Mesothelial cell of epicardium (in vitro differentiated cells): ENCODE measurements around the gene SHROOM1. TPM values are rescaled to one million over a fixed set of nuclear protein-coding genes. Genes with fewer than 3 reads are reported as not detected.
A peak's percentile ranks its signal among the peaks of the same experiment; 100 is the strongest.

Experiments used
- DNase-seq, 2 experiments: peaks; one replicate each; pipeline ENCODE4 v3.0.0; 2021; ENCODE audit warnings: low spot score in 2 of 2; ENCODE audit not compliant: unreplicated experiment in 2 of 2
- H3K27ac Mint-ChIP-seq: 2 replicates; pipeline ENCODE4 v1.8.0; 2021; ENCODE audit warnings: mixed read lengths
- H3K27me3 Mint-ChIP-seq: 2 replicates; pipeline ENCODE4 v1.8.0; 2021; ENCODE audit warnings: low read depth, mixed read lengths
- H3K36me3 Mint-ChIP-seq: 2 replicates; pipeline ENCODE4 v1.8.0; 2021; ENCODE audit warnings: mixed read lengths
- H3K4me1 Mint-ChIP-seq: 2 replicates; pipeline ENCODE4 v1.8.0; 2021; ENCODE audit warnings: mixed read lengths
- H3K4me3 Mint-ChIP-seq: 2 replicates; pipeline ENCODE4 v1.8.0; 2021; ENCODE audit warnings: mild to moderate bottlenecking, moderate library complexity, mixed read lengths
- H3K9me3 Mint-ChIP-seq: 2 replicates; pipeline ENCODE4 v1.8.0; 2021; ENCODE audit warnings: mixed read lengths
- CTCF ChIP-seq: fragments of 200-600 bp; sonication (generic); IDR thresholded peaks from one replicate; pipeline ENCODE4 v1.5.0; 2021; ENCODE audit warnings: antibody characterized with exemption; ENCODE audit not compliant: unreplicated experiment
- total RNA-seq: library from RNA; stranded (reverse); gene quantifications from 3 replicates; pipeline ENCODE4 v1.2.1, GENCODE V29; 2021

Gene SHROOM1
- total RNA-seq, 1 donor from 2014 or later = 12.2 TPM

GRCh38 chr5:132826424-132827082 lies 3.9 kb downstream of the SHROOM1 start:
- peaks cover 19% of the 10 kb centered on the region for H3K4me1 Mint-ChIP-seq
- DNase-seq = peak in 1 of 2 experiments; percentile 34
- peak overlapping the region; percentile 40 for H3K4me3 Mint-ChIP-seq
- TF ChIP-seq CTCF = no peak
- no peak overlapping the region for H3K27ac Mint-ChIP-seq
- no peaks in the 10 kb centered on the region for H3K9me3 Mint-ChIP-seq
- H3K27me3 Mint-ChIP-seq = peaks cover 42% of the 10 kb centered on the region
- no peaks in the 10 kb centered on the region for H3K36me3 Mint-ChIP-seq

- Mint-ChIP-seq H3K36me3 (no peaks in the 10 kb centered on the region), H3K4me3 (peak overlapping the region; percentile 40), H3K27ac (no peak overlapping the region), H3K27me3 (peaks cover 36% of the 10 kb centered on the region), H3K9me3 (no peaks in the 10 kb centered on the region), H3K4me1 (peaks cover 18% of the 10 kb centered on the region)
- peak in 1 of 2 experiments; percentile 38 for DNase-seq
- no peak for TF ChIP-seq CTCF
These were observed 4.5 kb downstream of the SHROOM1 start for GRCh38 chr5:132825834-132826391.

GRCh38 chr5:132825033-132825833 lies 5.2 kb downstream of the SHROOM1 start:
- no peak overlapping the region for H3K27ac Mint-ChIP-seq
- peak overlapping the region; percentile 36 for H3K4me3 Mint-ChIP-seq
- H3K4me1 Mint-ChIP-seq = peaks cover 18% of the 10 kb centered on the region
- H3K27me3 Mint-ChIP-seq = peaks cover 36% of the 10 kb centered on the region
- DNase-seq = peak; percentile 37 to 53
- no peak for TF ChIP-seq CTCF
- H3K9me3 Mint-ChIP-seq = no peaks in the 10 kb centered on the region
- H3K36me3 Mint-ChIP-seq = no peaks in the 10 kb centered on the region

GRCh38 chr5:132824426-132824825 lies 6.0 kb downstream of the SHROOM1 start:
- TF ChIP-seq CTCF = no peak
- H3K4me3 Mint-ChIP-seq = peak overlapping the region; percentile 17
- peaks cover 33% of the 10 kb centered on the region for H3K27me3 Mint-ChIP-seq
- no peaks in the 10 kb centered on the region for H3K36me3 Mint-ChIP-seq
- H3K4me1 Mint-ChIP-seq = peaks cover 20% of the 10 kb centered on the region
- no peak for DNase-seq
- H3K27ac Mint-ChIP-seq = no peak overlapping the region
- no peaks in the 10 kb centered on the region for H3K9me3 Mint-ChIP-seq

- peak overlapping the region; percentile 59 for H3K4me3 Mint-ChIP-seq
These were observed 6.9 kb downstream of the SHROOM1 start for GRCh38 chr5:132823481-132824050.

More at GRCh38 chr5:132823481-132824050, 6.9 kb downstream of the SHROOM1 start:
- peaks cover 26% of the 10 kb centered on the region for H3K27me3 Mint-ChIP-seq
- no peak for TF ChIP-seq CTCF
- peaks cover 15% of the 10 kb centered on the region for H3K4me1 Mint-ChIP-seq
- no peaks in the 10 kb centered on the region for H3K9me3 Mint-ChIP-seq
- DNase-seq = no peak
- H3K36me3 Mint-ChIP-seq = no peaks in the 10 kb centered on the region
- H3K27ac Mint-ChIP-seq = no peak overlapping the region
